NK-92 treated with Interleukin-12 subunit alpha and Interleukin-12 subunit beta, amount 100 ng/mL, for 24 hours (cell line): ENCODE results near the gene TRMT1L.

Experiments
- DNase-seq: peaks from one replicate; lab custom pipeline; 2025; lab: John Stamatoyannopoulos, UW

TRMT1L gene

GRCh38 chr1:185112356-185112755 lies 44.4 kb downstream of the TRMT1L start:
- DNase-seq = no peak

- no peak for DNase-seq
Measured at GRCh38 chr1:185111873-185112272, 44.9 kb downstream of the TRMT1L start.

- no peak for DNase-seq
Measured at GRCh38 chr1:185110145-185110544, 46.6 kb downstream of the TRMT1L start.

- DNase-seq = no peak
Measured at GRCh38 chr1:185108321-185108720, 48.4 kb downstream of the TRMT1L start.

GRCh38 chr1:185105121-185105520 lies 51.6 kb downstream of the TRMT1L start:
- DNase-seq = no peak

GRCh38 chr1:185104083-185104482 lies 52.7 kb downstream of the TRMT1L start:
- DNase-seq = no peak

GRCh38 chr1:185096531-185096930 lies 60.2 kb downstream of the TRMT1L start:
- DNase-seq = no peak

- no peak for DNase-seq
Measured at GRCh38 chr1:185094761-185095160, 62.0 kb downstream of the TRMT1L start.

GRCh38 chr1:185091480-185091879 lies 65.3 kb downstream of the TRMT1L start:
- no peak for DNase-seq

- no peak for DNase-seq
Measured at GRCh38 chr1:185087746-185088145, 69.0 kb downstream of the TRMT1L start.

- no peak for DNase-seq
Measured at GRCh38 chr1:185087101-185087500, 69.7 kb downstream of the TRMT1L start.

GRCh38 chr1:185083818-185084217 lies 72.9 kb downstream of the TRMT1L start:
- DNase-seq = no peak

GRCh38 chr1:185080422-185080821 lies 76.3 kb downstream of the TRMT1L start:
- DNase-seq = no peak

- no peak for DNase-seq
Measured at GRCh38 chr1:185077374-185077773, 79.4 kb downstream of the TRMT1L start.

- DNase-seq = no peak
Measured at GRCh38 chr1:185075476-185075875, 81.3 kb downstream of the TRMT1L start.

GRCh38 chr1:185074307-185074706 lies 82.4 kb downstream of the TRMT1L start:
- DNase-seq = no peak

- DNase-seq = no peak
Measured at GRCh38 chr1:185073725-185074124, 83.0 kb downstream of the TRMT1L start.

GRCh38 chr1:185070051-185070450 lies 86.7 kb downstream of the TRMT1L start:
- no peak for DNase-seq

GRCh38 chr1:185069202-185069772 lies 87.5 kb downstream of the TRMT1L start:
- DNase-seq = no peak

- DNase-seq = no peak
Measured at GRCh38 chr1:185068341-185068740, 88.4 kb downstream of the TRMT1L start.
